HG03457 (cell line): ENCODE data around the gene DAD1.
"Not testable (repeated sequence)": the region's sequence is repeated elsewhere in the genome, so short reads cannot be mapped to it uniquely, and the experiment has no call there.

Experiments used
- ATAC-seq: cut with Tn5 transposase; IDR thresholded peaks from one replicate; pipeline ENCODE4 v1.9.1; 2021; ENCODE audit warnings: moderate number of reproducible peaks; ENCODE audit not compliant: unreplicated experiment

Gene DAD1

DNA sequence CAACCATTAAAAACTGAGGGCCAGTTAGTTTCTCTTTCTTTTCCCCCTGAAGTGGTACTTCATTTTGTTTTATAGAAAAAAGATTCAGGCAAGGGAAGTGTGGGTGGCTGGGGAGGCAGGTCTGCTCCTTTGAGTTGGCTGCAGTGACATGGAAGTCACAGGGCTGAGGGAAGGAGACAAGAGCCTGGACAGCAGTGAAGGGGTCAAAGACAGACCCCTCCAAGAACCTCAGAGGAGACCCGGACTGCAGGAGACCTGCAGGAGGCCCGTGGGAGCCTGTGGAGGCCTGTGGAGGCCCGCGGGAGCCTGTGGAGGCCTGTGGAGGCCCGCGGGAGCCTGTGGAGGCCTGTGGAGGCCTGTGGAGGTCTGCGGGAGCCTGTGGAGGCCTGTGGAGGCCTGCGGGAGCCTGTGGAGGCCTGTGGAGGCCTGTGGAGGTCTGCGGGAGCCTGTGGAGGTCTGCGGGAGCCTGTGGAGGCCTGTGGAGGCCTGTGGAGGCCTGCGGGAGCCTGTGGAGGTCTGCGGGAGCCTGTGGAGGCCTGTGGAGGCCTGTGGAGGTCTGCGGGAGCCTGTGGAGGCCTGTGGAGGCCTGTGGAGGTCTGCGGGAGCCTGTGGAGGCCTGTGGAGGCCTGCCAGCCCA lies 35.0 kb downstream of the DAD1 start:
- ATAC-seq, result not testable (repeated sequence)

DNA sequence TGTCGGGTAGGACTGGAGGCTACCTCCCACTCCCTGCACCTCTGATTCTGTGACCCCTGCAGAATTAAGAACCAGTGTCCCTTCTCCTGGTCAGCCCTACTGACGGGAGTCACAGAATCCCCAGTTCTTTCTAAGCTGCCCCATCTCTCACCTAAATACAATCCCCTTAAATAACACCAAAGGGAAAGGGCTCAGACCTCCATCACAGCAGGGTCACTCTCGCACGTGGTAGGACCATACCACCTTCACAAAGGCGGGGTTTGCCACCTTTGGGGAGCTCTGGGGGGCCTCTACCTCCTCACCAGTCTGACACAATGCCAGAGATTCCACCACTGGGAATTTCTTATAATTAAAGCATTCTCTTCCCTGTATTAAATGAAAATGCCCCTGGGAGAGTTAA lies 35.6 kb downstream of the DAD1 start:
- ATAC-seq, result no peak

DNA sequence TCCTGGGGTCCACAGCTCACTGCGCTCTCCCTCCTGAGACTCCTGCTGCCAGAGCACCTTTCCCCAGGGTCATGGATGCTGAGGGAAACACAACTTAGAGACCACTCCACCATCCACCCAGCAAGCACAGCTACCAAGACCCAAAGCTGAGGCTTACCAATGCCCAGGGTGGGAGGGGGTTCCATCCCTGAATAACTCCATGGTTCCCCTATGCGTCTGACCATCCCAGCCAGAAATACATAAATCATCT lies 36.3 kb downstream of the DAD1 start:
- ATAC-seq, result no peak

DNA sequence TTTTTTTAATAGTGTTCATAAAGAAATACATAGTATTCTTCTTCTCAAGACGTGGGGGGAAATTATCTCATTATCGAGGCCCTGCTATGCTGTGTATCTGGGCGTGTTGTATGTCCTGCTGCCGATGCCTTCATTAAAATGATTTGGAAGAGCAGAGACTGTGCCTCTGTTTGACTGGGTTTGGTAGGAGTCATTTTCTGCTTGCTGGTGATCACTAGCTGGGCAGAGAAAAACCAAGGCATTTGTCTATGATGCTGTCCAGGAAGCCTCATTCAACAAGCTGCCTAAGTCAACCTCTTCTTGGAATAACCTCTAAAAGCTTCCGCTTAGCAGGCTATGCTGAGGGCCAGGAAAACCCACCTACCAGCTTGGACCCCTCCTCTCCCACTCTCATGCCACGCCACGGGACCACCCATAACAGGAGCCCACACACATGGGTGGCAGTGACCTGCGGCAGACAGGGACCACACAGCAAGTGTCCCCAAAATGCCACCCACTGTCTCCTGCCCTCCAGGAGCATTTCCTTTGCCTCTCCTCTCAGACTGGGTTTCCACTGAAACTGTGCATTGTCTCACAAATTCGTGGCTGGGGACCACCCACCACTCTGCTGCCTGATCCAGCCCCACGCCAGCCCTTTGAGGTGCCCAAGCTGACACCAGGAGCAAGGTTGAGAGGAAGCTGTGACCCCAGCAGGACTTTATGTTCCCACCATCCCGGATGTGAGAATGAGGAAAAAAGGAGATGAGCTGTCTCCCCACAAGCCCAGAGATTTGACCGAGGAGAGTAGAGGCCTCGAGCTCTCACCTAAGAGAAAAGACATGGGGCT lies 36.8 kb downstream of the DAD1 start:
- no peak for ATAC-seq

DNA sequence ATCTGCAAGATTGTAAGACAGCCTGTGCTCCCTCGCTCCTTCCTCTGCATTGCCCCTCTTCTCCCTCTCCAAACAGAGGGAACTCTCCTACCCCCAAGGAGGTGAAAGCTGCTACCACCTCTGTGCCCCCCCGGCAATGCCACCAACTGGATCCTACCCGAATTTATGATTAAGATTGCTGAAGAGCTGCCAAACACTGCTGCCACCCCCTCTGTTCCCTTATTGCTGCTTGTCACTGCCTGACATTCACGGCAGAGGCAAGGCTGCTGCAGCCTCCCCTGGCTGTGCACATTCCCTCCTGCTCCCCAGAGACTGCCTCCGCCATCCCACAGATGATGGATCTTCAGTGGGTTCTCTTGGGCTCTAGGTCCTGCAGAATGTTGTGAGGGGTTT lies 37.4 kb downstream of the DAD1 start:
- no peak for ATAC-seq

DNA sequence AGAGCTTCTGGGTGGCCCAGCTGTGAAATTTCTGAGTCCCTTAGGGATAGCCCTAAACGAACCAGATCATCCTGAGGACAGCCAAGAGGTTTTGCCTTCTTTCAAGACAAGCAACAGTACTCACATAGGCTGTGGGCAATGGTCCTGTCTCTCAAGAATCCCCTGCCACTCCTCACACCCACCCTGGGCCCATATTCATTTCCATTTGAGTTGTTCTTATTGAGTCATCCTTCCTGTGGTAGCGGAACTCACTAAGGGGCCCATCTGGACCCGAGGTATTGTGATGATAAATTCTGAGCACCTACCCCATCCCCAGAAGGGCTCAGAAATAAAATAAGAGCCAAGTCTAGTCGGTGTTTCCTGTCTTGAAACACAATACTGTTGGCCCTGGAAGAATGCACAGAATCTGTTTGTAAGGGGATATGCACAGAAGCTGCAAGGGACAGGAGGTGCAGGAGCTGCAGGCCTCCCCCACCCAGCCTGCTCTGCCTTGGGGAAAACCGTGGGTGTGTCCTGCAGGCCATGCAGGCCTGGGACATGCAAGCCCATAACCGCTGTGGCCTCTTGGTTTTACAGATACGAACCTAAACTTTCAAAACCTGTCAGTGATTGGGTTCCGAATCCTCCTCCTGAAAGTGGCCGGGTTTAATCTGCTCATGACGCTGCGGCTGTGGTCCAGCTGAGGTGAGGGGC lies 38.9 kb downstream of the DAD1 start:
- peak; percentile 44 for ATAC-seq

DNA sequence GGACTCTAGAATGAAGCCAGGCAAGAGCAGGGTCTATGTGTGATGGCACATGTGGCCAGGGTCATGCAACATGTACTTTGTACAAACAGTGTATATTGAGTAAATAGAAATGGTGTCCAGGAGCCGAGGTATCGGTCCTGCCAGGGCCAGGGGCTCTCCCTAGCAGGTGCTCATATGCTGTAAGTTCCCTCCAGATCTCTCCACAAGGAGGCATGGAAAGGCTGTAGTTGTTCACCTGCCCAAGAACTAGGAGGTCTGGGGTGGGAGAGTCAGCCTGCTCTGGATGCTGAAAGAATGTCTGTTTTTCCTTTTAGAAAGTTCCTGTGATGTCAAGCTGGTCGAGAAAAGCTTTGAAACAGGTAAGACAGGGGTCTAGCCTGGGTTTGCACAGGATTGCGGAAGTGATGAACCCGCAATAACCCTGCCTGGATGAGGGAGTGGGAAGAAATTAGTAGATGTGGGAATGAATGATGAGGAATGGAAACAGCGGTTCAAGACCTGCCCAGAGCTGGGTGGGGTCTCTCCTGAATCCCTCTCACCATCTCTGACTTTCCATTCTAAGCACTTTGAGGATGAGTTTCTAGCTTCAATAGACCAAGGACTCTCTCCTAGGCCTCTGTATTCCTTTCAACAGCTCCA lies 39.6 kb downstream of the DAD1 start:
- ATAC-seq, result no peak

DNA sequence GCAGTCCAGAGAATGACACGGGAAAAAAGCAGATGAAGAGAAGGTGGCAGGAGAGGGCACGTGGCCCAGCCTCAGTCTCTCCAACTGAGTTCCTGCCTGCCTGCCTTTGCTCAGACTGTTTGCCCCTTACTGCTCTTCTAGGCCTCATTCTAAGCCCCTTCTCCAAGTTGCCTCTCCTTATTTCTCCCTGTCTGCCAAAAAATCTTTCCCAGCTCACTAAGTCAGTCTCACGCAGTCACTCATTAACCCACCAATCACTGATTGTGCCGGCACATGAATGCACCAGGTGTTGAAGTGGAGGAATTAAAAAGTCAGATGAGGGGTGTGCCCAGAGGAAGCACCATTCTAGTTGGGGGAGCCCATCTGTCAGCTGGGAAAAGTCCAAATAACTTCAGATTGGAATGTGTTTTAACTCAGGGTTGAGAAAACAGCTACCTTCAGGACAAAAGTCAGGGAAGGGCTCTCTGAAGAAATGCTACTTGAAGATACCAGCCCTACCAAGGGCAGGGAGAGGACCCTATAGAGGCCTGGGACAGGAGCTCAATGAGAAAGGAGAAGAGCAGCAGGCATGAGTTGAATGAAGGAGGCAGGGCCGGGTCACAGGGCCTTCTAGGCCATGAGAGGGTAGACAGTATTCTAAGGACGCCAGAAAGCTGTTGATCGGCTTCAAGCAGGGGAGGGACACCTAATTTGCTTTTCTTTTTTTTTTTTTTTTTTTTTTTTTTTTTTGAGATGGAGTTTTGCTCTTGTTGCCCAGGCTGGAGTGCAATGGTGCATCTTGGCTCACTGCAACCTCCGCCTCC lies 40.9 kb downstream of the DAD1 start:
- ATAC-seq, result no peak

DNA sequence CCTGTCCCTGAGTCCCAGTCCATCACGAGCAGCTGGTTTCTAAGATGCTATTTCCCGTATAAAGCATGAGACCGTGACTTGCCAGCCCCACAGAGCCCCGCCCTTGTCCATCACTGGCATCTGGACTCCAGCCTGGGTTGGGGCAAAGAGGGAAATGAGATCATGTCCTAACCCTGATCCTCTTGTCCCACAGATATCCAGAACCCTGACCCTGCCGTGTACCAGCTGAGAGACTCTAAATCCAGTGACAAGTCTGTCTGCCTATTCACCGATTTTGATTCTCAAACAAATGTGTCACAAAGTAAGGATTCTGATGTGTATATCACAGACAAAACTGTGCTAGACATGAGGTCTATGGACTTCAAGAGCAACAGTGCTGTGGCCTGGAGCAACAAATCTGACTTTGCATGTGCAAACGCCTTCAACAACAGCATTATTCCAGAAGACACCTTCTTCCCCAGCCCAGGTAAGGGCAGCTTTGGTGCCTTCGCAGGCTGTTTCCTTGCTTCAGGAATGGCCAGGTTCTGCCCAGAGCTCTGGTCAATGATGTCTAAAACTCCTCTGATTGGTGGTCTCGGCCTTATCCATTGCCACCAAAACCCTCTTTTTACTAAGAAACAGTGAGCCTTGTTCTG lies 41.6 kb downstream of the DAD1 start:
- no peak for ATAC-seq

DNA sequence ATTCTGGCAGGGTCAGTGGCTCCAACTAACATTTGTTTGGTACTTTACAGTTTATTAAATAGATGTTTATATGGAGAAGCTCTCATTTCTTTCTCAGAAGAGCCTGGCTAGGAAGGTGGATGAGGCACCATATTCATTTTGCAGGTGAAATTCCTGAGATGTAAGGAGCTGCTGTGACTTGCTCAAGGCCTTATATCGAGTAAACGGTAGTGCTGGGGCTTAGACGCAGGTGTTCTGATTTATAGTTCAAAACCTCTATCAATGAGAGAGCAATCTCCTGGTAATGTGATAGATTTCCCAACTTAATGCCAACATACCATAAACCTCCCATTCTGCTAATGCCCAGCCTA lies 42.3 kb downstream of the DAD1 start:
- ATAC-seq, result no peak

DNA sequence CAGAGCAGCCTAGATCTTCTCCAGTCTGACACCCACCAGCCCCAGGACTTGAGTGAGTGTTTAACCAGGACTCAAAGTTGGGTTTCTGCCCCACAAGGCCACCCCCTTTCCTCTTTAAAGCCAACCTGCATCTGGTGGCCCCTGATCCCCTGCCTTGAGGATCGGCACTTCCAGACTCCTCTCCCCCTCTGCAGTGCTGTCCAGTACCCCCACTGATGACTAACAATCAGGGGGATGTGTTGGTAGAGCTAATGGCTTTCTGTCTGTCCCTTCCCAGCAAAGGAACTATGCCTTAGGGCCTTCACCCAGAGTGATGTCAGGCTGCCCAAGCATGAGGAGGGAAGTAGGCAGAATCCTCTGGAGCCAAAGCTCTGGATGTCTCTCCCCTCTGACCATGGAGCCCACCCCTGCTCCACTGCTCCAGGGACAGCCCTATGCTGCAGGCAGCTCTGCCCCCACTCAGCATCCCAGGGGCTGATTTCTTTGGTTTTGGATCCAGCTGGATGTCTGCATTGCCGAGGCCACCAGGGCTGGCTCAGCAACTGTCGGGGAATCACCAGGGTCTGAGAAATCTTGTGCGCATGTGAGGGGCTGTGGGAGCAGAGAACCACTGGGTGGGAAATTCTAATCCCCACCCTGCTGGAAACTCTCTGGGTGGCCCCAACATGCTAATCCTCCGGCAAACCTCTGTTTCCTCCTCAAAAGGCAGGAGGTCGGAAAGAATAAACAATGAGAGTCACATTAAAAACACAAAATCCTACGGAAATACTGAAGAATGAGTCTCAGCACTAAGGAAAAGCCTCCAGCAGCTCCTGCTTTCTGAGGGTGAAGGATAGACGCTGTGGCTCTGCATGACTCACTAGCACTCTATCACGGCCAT lies 42.9 kb downstream of the DAD1 start:
- no peak for ATAC-seq

DNA sequence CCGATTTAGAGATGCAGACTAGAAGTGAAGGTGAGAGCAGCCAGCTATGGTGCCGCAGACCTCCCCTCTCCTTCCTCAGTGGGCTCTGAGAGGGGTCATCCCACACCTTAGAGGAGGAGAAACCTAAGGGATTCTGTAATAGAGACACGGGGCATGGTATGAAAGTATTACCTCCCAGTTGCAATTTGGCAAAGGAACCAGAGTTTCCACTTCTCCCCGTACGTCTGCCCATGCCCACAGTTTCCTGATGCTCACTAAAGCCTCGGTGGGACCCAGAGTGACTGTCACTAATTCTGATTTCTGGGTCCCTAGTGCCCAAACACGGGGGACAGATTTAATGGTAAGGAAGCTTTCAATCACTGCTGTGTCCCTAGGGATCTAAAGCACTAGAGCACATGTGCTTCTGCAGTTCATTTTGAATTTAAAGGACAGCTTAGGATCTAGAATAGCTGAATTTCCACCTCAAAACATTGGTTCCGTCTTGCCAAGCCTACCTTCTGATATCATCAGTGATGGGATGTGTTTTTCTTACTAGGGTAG lies 44.1 kb downstream of the DAD1 start:
- no peak for ATAC-seq

DNA sequence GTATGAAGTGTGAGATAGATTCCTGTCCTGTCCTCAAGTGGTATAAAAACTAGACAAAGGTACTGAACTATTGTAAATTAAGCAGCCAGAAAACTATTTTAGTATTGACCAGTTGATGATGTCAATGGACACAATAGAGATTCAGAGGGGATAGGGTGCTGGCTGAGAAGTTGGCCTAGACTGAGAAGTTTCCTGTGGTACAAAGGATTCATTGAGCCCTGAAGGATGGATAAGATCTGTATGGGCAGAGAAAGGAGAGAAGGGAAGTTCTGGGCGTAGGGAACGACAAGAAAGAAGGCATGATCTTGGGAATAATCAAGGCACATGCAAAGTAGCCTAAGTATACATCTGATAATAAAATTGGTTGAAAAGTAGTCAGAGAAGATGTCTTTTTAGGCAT lies 44.6 kb downstream of the DAD1 start:
- ATAC-seq, result no peak

DNA sequence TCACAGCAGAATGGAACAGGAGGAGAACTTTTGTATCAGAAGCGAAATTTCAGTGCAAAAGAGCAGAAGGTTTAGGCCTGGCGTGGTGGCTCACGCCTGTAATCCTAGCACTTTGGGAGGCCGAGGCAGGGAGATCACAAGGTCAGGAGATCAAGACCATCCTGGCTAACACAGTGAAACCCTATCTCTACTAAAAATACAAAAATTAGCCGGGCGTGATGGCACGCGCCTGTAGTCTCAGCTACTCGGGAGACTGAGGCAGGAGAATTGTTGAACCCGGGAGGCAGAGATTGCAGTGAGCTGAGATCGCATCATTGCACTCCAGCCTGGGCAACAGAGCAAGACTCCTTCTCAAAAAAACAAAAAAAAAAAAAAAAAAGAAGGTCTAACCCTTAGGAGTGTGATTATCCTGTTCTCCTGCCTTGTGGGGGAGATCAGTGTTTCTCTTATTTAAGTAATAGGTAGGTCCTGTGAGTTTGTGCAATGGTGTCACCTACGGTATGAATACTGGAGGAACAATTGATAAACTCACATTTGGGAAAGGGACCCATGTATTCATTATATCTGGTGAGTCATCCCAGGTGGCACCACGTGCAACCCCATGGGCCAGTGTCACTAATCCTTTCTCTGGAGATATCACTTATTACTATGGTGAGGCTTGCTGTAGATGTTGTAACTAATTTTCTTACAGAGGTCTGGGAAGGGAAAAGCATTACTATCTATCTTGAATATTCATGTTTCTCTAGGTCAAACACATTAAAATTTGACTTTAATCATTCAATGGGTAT lies 45.3 kb downstream of the DAD1 start:
- not testable (repeated sequence) for ATAC-seq

DNA sequence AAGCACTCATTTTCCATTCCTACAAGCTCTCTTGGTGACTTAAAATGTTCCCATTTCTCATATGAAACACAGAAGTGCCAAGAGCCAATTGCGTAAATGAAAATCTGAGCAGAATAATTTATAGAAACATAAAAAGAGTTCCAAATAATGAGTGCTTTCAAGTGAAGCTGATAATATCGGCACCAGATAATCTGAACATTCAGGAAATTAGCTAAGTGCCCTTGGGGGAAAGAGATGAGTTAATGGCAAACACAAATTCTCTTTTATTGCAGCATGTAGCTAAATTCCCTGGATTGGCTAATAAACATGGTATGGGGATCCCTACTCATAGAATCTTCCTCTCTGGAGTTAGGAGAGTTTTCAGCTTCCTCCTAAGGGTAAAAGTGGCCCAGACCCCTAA lies 46.7 kb downstream of the DAD1 start:
- no peak for ATAC-seq

DNA sequence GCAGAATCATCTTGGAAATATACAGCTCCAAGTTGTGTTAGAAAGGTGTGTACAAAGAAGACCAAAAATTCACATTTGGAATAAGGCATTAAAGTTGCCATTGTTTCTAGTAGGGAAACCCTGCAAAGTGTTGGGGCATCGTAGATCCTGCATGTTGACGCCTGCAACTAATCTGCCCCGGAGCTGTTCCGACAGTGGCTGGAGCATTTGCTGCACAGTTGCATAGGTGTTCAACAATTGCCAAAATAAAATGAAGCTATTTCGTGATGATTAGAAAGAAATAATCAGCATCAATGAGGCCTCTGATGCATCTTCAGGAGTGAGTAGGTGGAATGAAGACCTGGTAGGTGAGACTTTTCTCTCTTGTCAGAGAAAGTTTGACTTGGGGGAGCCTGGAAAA lies 47.3 kb downstream of the DAD1 start:
- ATAC-seq, result no peak

DNA sequence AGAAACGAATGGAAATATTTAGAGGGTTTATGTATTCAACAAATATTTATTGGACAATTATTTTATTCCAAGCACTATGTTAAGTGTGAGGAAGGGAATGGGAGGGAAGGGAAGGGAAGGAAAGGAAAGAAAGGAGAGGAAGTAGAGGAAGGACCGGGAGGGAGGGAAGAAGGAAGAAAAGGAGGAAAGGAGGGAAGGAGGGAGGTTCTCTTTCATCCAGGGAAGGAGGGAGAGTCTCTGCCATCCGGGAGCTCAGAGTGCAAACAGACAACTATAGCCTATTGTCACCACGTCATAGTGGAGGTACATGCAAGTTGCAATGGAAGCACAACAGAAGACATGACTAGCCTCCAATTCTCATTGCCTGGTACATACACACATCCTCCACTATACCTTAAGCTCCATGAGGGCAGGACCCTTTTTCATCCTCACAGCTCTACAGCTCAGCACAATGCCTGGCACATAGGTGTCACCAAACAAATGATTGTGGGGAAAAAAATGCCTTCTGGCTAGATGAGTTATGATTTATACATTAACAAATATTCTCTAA lies 48.1 kb downstream of the DAD1 start:
- no peak for ATAC-seq

DNA sequence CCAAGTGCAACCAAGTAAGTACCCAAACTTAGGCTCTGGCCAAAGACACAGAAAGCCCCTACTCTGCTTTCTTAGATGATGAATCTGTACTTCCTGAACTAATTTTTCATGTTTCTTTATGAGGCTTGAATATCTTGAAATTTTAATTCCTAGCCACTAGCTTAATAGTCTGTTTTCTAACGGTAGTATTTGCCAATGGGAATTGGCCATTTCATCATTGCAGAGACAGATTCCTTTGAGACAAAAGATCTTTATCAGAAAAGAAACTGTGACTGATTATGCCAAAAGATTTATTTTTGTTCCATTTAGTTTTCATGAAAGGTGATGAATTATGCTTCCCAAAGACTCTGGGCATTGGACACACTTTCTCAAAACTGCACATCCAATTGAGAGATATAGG lies 48.7 kb downstream of the DAD1 start:
- no peak for ATAC-seq
